CD4-positive, alpha-beta T cell (primary cell): ENCODE measurements around the gene USP9X. TPM values are rescaled to one million over a fixed set of nuclear protein-coding genes. Genes with fewer than 3 reads are reported as not detected.

Experiments
- ATAC-seq: fragments of 200-7000 bp; cut with Tn5 transposase; one replicate; pipeline ENCODE4 v1.10.0; 2022; ENCODE audit warnings: mild to moderate bottlenecking; ENCODE audit not compliant: poor library complexity
- CTCF ChIA-PET: fragments of 350-600 bp; sonication (Branson Sonifier 250); formaldehyde crosslinking; loops from one replicate; lab custom pipeline; 2021; ENCODE audit warnings: antibody characterized with exemption, inconsistent platforms; lab: Charles Lee
- POLR2A ChIA-PET: fragments of 350-600 bp; sonication (Branson Sonifier 250); formaldehyde crosslinking; loops from one replicate; lab custom pipeline; 2021; ENCODE audit warnings: antibody characterized with exemption, inconsistent platforms; lab: Charles Lee
- DNase-seq, 14 experiments: peaks; one replicate each; pipeline ENCODE4 v3.0.0-alpha.2; 2013 to 2020; ENCODE audit warnings: mixed read lengths in 2 of 14
- H3K27ac ChIP-seq, 2 donors: one replicate each; pipeline versions ENCODE4 v1.5.1 to v1.7.0; 2013; ENCODE audit warnings: low read length in 2 of 2, low read depth in 1 of 2, mild to moderate bottlenecking in 1 of 2
- H3K27me3 ChIP-seq, 2 experiments: 1 replicate in 1 of 2; 2 replicates in 1 of 2; pipeline versions ENCODE4 v1.6.1 to v1.7.0; 2013; ENCODE audit warnings: low read length in 2 of 2, control low read depth in 1 of 2, mild to moderate bottlenecking in 1 of 2, moderate library complexity in 1 of 2; ENCODE audit not compliant: insufficient read depth in 2 of 2, control insufficient read depth in 1 of 2
- H3K36me3 ChIP-seq: one replicate; pipeline ENCODE4 v1.6.1; 2013; ENCODE audit warnings: low read length, control low read depth; ENCODE audit not compliant: insufficient read depth
- H3K4me1 ChIP-seq: one replicate; pipeline ENCODE4 v1.6.1; 2013; ENCODE audit warnings: low read length, control low read depth; ENCODE audit not compliant: insufficient read depth
- H3K4me3 ChIP-seq: one replicate; pipeline ENCODE4 v1.5.1; 2013; ENCODE audit warnings: mild to moderate bottlenecking, low read length, moderate library complexity
- H3K9me3 ChIP-seq, 2 experiments: 1 replicate in 1 of 2; 2 replicates in 1 of 2; pipeline versions ENCODE4 v1.6.1 to v1.7.0; 2013; ENCODE audit warnings: low read length in 2 of 2, mild to moderate bottlenecking in 2 of 2, control low read depth in 1 of 2, moderate library complexity in 1 of 2; ENCODE audit not compliant: control insufficient read depth in 1 of 2, insufficient read depth in 1 of 2
- H3K27ac Mint-ChIP-seq: one replicate; pipeline ENCODE4 v1.8.0; 2020; ENCODE audit warnings: mixed read lengths
- H3K27me3 Mint-ChIP-seq: one replicate; pipeline ENCODE4 v1.8.0; 2021; ENCODE audit warnings: mixed read lengths
- H3K36me3 Mint-ChIP-seq: one replicate; pipeline ENCODE4 v1.8.0; 2021; ENCODE audit warnings: low read depth, mixed read lengths
- H3K4me1 Mint-ChIP-seq: one replicate; pipeline ENCODE4 v1.8.0; 2021; ENCODE audit warnings: low read depth, mixed read lengths
- H3K4me3 Mint-ChIP-seq: one replicate; pipeline ENCODE4 v1.8.0; 2020; ENCODE audit warnings: mild to moderate bottlenecking, mixed read lengths
- H3K9me3 Mint-ChIP-seq: one replicate; pipeline ENCODE4 v1.8.0; 2020; ENCODE audit warnings: mixed read lengths
- CTCF ChIP-seq: fragments of 200-600 bp; IDR thresholded peaks from one replicate; pipeline ENCODE4 v1.8.0; 2022; ENCODE audit warnings: antibody characterized with exemption, mild to moderate bottlenecking
- intact Hi-C, 2 experiments: fragments of 100-400 bp; cut with DNase I in 1 of 2; cut with micrococcal nuclease in 1 of 2; formaldehyde crosslinking; loops; one replicate each; pipeline versions ENCODE4 v1.15.1 to v1.9.0; 2023 to 2025; cut with DNase I, micrococcal nuclease
- total RNA-seq, 174 experiments: library from RNA in 2 of 174; stranded (reverse) in 2 of 174; gene quantifications; one replicate each; pipeline ENCODE4 v1.2.3 and lab custom pipeline; 2021 to 2026

The USP9X gene
- total RNA-seq, 2 experiments from 2014 or later, result 70.4 to 74.8 TPM

- Histone ChIP-seq H3K27ac (no peak overlapping the region), H3K36me3 (peaks cover 7% of the 10 kb centered on the region), H3K4me1 (peaks cover 42% of the 10 kb centered on the region), H3K4me3 (no peak overlapping the region), H3K27me3 (no peaks in the 10 kb centered on the region), H3K9me3 (no peaks in the 10 kb centered on the region)
- peaks cover 85% of the 10 kb centered on the region for H3K4me1 Mint-ChIP-seq
- DNase-seq (no peak), ATAC-seq (no peak)
- H3K36me3 Mint-ChIP-seq, result peaks cover 21% of the 10 kb centered on the region
- H3K27ac Mint-ChIP-seq, result no peak overlapping the region
- no peaks in the 10 kb centered on the region for H3K27me3 Mint-ChIP-seq
- peak overlapping the region; percentile 15 for H3K4me3 Mint-ChIP-seq
- ChIA-PET CTCF (no interaction called here), POLR2A (no interaction called here)
- no peak for TF ChIP-seq CTCF
- H3K9me3 Mint-ChIP-seq, result no peaks in the 10 kb centered on the region
- intact Hi-C loops, result no loop called here
These were observed 7.5 kb downstream of the USP9X start for GRCh38 chrX:41092776-41093175.

- Mint-ChIP-seq H3K36me3 (peaks cover 10% of the 10 kb centered on the region), H3K9me3 (no peaks in the 10 kb centered on the region), H3K4me1 (peaks cover 82% of the 10 kb centered on the region), H3K4me3 (peak overlapping the region; percentile 53), H3K27me3 (no peaks in the 10 kb centered on the region), H3K27ac (peak overlapping the region; percentile 64)
- ChIA-PET CTCF (interaction anchor here (1.2 kb wide), 1 partner anchor 10 kb away, joined by 3 read pairs; no protein-coding TSS in a partner anchor), POLR2A (no interaction called here)
- no peak overlapping the region for H3K4me3 ChIP-seq
- no peak overlapping the region for H3K27ac ChIP-seq
- H3K36me3 ChIP-seq, result peaks cover 5% of the 10 kb centered on the region
- TF ChIP-seq CTCF, result no peak
- no peak for ATAC-seq
- intact Hi-C loops, result no loop called here
- peaks cover 40% of the 10 kb centered on the region for H3K4me1 ChIP-seq
- no peaks in the 10 kb centered on the region for H3K9me3 ChIP-seq
- H3K27me3 ChIP-seq, result no peaks in the 10 kb centered on the region
- no peak for DNase-seq
These were observed 9.9 kb downstream of the USP9X start for GRCh38 chrX:41095174-41095573.

DNA sequence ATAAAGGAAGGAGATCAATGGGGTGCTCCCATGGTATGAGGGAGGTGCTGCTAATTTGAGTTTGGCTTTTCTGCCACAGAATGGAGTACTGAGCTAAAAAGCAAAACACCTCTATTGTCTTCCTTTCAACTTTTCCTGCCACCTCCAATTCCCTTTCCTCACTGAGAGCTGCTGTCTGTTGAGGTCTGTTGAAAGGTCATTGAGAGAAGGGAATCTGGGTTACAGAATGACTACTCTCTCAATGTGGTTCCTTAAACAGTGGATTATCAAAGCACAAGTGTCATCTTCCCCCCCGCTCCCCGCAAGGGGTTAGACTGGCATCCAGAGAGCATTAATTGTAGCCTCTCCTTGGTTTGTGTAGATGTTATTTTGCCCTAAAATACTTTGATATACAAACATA is 10.7 kb downstream of the USP9X start:
- Mint-ChIP-seq H3K4me1 (peaks cover 78% of the 10 kb centered on the region), H3K27ac (peak overlapping the region; percentile 64), H3K27me3 (no peaks in the 10 kb centered on the region), H3K9me3 (no peaks in the 10 kb centered on the region), H3K36me3 (peaks cover 12% of the 10 kb centered on the region), H3K4me3 (no peak overlapping the region)
- Histone ChIP-seq H3K9me3 (no peaks in the 10 kb centered on the region), H3K27me3 (no peaks in the 10 kb centered on the region), H3K4me3 (no peak overlapping the region), H3K4me1 (peaks cover 44% of the 10 kb centered on the region), H3K27ac (no peak overlapping the region), H3K36me3 (peaks cover 5% of the 10 kb centered on the region)
- intact Hi-C loops, result loop anchor here in 1 of 2 experiments (2.0 kb wide), 1 partner anchor 19 kb away; no protein-coding TSS in a partner anchor
- no peak for TF ChIP-seq CTCF
- peak in 1 of 14 experiments; percentile 18 for DNase-seq
- ChIA-PET CTCF (interaction anchor here (1.2 to 1.3 kb wide), 2 partner anchors 9 to 444 kb away, joined by 3 read pairs; no protein-coding TSS in a partner anchor), POLR2A (interaction anchor here (0.9 to 2.5 kb wide), 2 partner anchors 10 to 19 kb away, joined by 5 to 18 read pairs; partner anchors contain the start of gene USP9X)
- ATAC-seq, result peak; percentile 41
